Measurements from ENCODE around the gene ADCY4. TPM values are rescaled to one million over a fixed set of nuclear protein-coding genes. Genes with fewer than 3 reads are reported as not detected.

The ADCY4 gene
- total RNA-seq, 1 experiment from 2014 or later = 0.04 TPM

DNA sequence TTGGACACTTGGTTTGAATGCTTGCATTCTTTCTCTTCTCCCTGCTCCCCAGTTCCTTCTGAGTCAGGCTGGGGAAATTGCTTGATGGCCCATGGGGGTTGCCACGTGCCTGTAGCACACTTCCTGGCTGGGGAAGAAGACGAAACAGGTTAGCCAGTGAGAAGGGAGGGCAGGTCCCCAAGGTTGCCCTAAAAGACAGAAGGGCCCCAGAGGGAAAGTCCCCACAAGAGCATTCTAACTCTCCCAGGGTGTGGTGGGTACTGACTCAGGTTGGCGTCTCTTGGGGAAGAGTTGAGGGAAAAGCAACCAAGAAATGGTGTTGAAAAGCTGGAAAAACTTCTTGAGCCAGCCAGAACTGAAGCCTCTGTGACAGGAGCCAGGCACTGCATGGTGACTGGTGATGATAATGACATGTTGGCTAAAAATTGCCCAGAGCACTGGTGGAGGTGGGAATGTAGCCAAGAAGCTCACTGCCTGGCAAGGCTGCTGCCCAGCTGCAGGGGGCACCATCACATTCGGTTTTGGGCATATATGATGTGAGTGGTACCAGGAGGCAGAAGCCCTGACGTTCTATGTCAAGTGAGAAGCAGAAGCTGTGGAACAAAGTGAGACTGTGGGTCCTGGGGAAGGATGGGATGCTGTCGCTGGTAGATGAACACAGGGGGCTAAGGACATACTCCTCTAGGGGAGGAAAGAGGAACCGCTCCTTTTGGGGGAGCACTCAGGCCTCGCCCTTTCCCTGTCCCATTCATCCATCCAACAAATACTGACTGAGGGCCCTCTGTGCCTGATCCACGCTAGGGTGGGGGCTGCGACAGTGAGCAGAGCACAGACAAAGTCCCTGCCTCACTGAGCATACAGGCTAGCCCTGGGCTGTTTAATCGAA is 55.3 kb downstream of the ADCY4 start:
- Histone ChIP-seq H3K4me2 (ENCODE audit: low read length) (no peak overlapping the region), H3K27me3 (ENCODE audit: low read length) (no peaks in the 10 kb centered on the region), H2AFZ (ENCODE audit: low read length) (no peak overlapping the region), H3K79me2 (ENCODE audit: low read length) (no peaks in the 10 kb centered on the region), H3K4me3 (ENCODE audit: low read length) (no peak overlapping the region), H3K4me1 (ENCODE audit: insufficient read depth, low read length) (peaks cover 7% of the 10 kb centered on the region), H3K27ac (ENCODE audit: low read length) (no peak overlapping the region), H3K9me2 (replicated peaks; ENCODE audit: low read length) (no peaks in the 10 kb centered on the region), H3K9me3 (ENCODE audit: low read length) (no peaks in the 10 kb centered on the region), H3K9ac (ENCODE audit: low read length) (no peak overlapping the region), H3K36me3 (ENCODE audit: low read depth, low read length) (no peaks in the 10 kb centered on the region), H3F3A (ENCODE audit: low read length, unreplicated experiment) (no peaks in the 10 kb centered on the region), H4K20me1 (ENCODE audit: low read length) (no peaks in the 10 kb centered on the region)
- no TSS peak for BruUV-seq (replicated peaks)
- intact Hi-C loops (cut with micrococcal nuclease) = no loop called here
- DNase-seq (peak; percentile 56), ATAC-seq (no peak)
- ChIA-PET CTCF (interaction anchor here (0.7 to 1.0 kb wide), 2 partner anchors 17 to 18 kb away, joined by 3 read pairs; no protein-coding TSS in a partner anchor), POLR2A (ENCODE audit: unreplicated experiment) (interaction anchor here (0.7 kb wide), 1 partner anchor 8 kb away, joined by 3 read pairs; the partner anchor contains the start of gene RABGGTA)
- TF ChIP-seq EZH2phosphoT487 (IDR thresholded peaks at IDR 0.05; ENCODE audit: borderline replicate concordance, low read length) (no peak), EZH2 (IDR thresholded peaks at IDR 0.05; ENCODE audit: low read length, unreplicated experiment) (no peak)
- TF ChIP-seq, protein P1, sequence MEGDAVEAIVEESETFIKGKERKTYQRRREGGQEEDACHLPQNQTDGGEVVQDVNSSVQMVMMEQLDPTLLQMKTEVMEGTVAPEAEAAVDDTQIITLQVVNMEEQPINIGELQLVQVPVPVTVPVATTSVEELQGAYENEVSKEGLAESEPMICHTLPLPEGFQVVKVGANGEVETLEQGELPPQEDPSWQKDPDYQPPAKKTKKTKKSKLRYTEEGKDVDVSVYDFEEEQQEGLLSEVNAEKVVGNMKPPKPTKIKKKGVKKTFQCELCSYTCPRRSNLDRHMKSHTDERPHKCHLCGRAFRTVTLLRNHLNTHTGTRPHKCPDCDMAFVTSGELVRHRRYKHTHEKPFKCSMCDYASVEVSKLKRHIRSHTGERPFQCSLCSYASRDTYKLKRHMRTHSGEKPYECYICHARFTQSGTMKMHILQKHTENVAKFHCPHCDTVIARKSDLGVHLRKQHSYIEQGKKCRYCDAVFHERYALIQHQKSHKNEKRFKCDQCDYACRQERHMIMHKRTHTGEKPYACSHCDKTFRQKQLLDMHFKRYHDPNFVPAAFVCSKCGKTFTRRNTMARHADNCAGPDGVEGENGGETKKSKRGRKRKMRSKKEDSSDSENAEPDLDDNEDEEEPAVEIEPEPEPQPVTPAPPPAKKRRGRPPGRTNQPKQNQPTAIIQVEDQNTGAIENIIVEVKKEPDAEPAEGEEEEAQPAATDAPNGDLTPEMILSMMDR (conservative IDR thresholded peaks at IDR 0.05; ENCODE audit: low read depth, low read length) = peak; percentile 56; the same call in 1 of the 2 replicates

- no peaks in the 10 kb centered on the region for H3K27me3 ChIP-seq (ENCODE audit: low read length)
- CTCF ChIA-PET = no interaction called here
- H4K20me1 ChIP-seq (ENCODE audit: low read length) = no peaks in the 10 kb centered on the region
- peaks cover 16% of the 10 kb centered on the region for H3K4me1 ChIP-seq (ENCODE audit: insufficient read depth, low read length)
- DNase-seq (no peak), ATAC-seq (no peak)
- no peaks in the 10 kb centered on the region for H3K9me2 ChIP-seq (replicated peaks; ENCODE audit: low read length)
- POLR2A ChIA-PET (ENCODE audit: unreplicated experiment) = no interaction called here
- no TSS peak for BruUV-seq (replicated peaks)
- H3K36me3 ChIP-seq (ENCODE audit: low read depth, low read length) = no peaks in the 10 kb centered on the region
- no peaks in the 10 kb centered on the region for H3F3A ChIP-seq (ENCODE audit: low read length, unreplicated experiment)
- no peak overlapping the region for H3K27ac ChIP-seq (ENCODE audit: low read length)
- H3K4me3 ChIP-seq (ENCODE audit: low read length) = no peak overlapping the region
- no peak overlapping the region for H2AFZ ChIP-seq (ENCODE audit: low read length)
- H3K4me2 ChIP-seq (ENCODE audit: low read length) = no peak overlapping the region
- H3K79me2 ChIP-seq (ENCODE audit: low read length) = no peaks in the 10 kb centered on the region
- TF ChIP-seq, protein P1 (conservative IDR thresholded peaks at IDR 0.05; ENCODE audit: low read depth, low read length) = no peak
- TF ChIP-seq EZH2 (IDR thresholded peaks at IDR 0.05; ENCODE audit: low read length, unreplicated experiment) = no peak
- TF ChIP-seq EZH2phosphoT487 (IDR thresholded peaks at IDR 0.05; ENCODE audit: borderline replicate concordance, low read length) = no peak
- intact Hi-C loops (cut with micrococcal nuclease) = no loop called here
- H3K9ac ChIP-seq (ENCODE audit: low read length) = no peak overlapping the region
- no peaks in the 10 kb centered on the region for H3K9me3 ChIP-seq (ENCODE audit: low read length)
Observed at GRCh38 chr14:24278424-24278823, 56.4 kb downstream of the ADCY4 start.
